SH-SY5Y (cell line): Measurements from ENCODE around the gene MXRA8.

ENCODE experiments used
- GATA2 ChIP-seq: IDR thresholded peaks from 2 replicates; pipeline ENCODE4 v1.6.1; 2011; ENCODE audit warnings: mild to moderate bottlenecking, low read depth, low read length
- GATA3 ChIP-seq: IDR thresholded peaks from 2 replicates; pipeline ENCODE4 v1.6.1; 2011; ENCODE audit warnings: low read depth, mild to moderate bottlenecking, low read length, moderate library complexity

GRCh38 chr1:1325288-1326074 is 32.9 kb downstream of the MXRA8 start:
- TF ChIP-seq GATA2 (no peak), GATA3 (no peak)
